RPMI7951 (cell line): Measurements from ENCODE around the gene KRT25. TPM values are rescaled to one million over a fixed set of nuclear protein-coding genes. Genes with fewer than 3 reads are reported as not detected.
A peak's percentile ranks its signal among the peaks of the same experiment; 100 is the strongest.
"Not testable (repeated sequence)": the region's sequence is repeated elsewhere in the genome, so short reads cannot be mapped to it uniquely, and the experiment has no call there.

Experiments
- DNase-seq: peaks from one replicate; pipeline ENCODE4 v3.0.0-alpha.2; 2012; ENCODE audit warnings: low read depth
- total RNA-seq: library from RNA; depleted of rRNA; stranded (reverse); fragments of >200 nt; shearing (Covaris generic); gene quantifications from 2 replicates; pipeline ENCODE4 v1.2.3, GENCODE V29; 2014

KRT25 gene
- total RNA-seq, 1 experiment from 2014 or later: not detected

- no peak for DNase-seq
Measured at GRCh38 chr17:40753804-40754203, 1.3 kb downstream of the KRT25 start.

- no peak for DNase-seq
Measured at GRCh38 chr17:40751065-40751464, 4.1 kb downstream of the KRT25 start.

GRCh38 chr17:40750391-40750790 is 4.7 kb downstream of the KRT25 start:
- no peak for DNase-seq

GRCh38 chr17:40748666-40749065 is 6.5 kb downstream of the KRT25 start:
- not testable (repeated sequence) for DNase-seq

GRCh38 chr17:40738553-40738952 is 16.6 kb downstream of the KRT25 start:
- DNase-seq: no peak

- DNase-seq: no peak
Measured at GRCh38 chr17:40735016-40735415, 20.1 kb downstream of the KRT25 start.

GRCh38 chr17:40734018-40734417 is 21.1 kb downstream of the KRT25 start:
- DNase-seq: no peak

GRCh38 chr17:40730970-40731369 is 24.2 kb downstream of the KRT25 start:
- no peak for DNase-seq

GRCh38 chr17:40727447-40728231 is 27.5 kb downstream of the KRT25 start:
- peak; percentile 78 for DNase-seq

GRCh38 chr17:40726919-40727318 is 28.2 kb downstream of the KRT25 start:
- DNase-seq: peak; percentile 16

- DNase-seq: peak; percentile 57
Measured at GRCh38 chr17:40724656-40725055, 30.5 kb downstream of the KRT25 start.

- no peak for DNase-seq
Measured at GRCh38 chr17:40722241-40722640, 32.9 kb downstream of the KRT25 start.

- DNase-seq: no peak
Measured at GRCh38 chr17:40720899-40721298, 34.2 kb downstream of the KRT25 start.

GRCh38 chr17:40718930-40719329 is 36.2 kb downstream of the KRT25 start:
- DNase-seq: no peak

- no peak for DNase-seq
Measured at GRCh38 chr17:40717776-40718175, 37.4 kb downstream of the KRT25 start.

- DNase-seq: peak; percentile 15
Measured at GRCh38 chr17:40714473-40714872, 40.7 kb downstream of the KRT25 start.

- DNase-seq: peak; percentile 19
Measured at GRCh38 chr17:40707745-40708144, 47.4 kb downstream of the KRT25 start.

- DNase-seq: no peak
Measured at GRCh38 chr17:40705584-40705983, 49.5 kb downstream of the KRT25 start.

- DNase-seq: no peak
Measured at GRCh38 chr17:40703652-40704051, 51.5 kb downstream of the KRT25 start, which contains the start of gene KRT24. TSS of gene KRT24 (minus strand) at chr17:40703752. CDS start at chr17:40703693, 59 bp downstream.

- no peak for DNase-seq
Measured at GRCh38 chr17:40702271-40702670, 52.9 kb downstream of the KRT25 start.

- no peak for DNase-seq
Measured at GRCh38 chr17:40699853-40700252, 55.3 kb downstream of the KRT25 start.

- no peak for DNase-seq
Measured at GRCh38 chr17:40699371-40699770, 55.8 kb downstream of the KRT25 start.
